Mesenchymal stem cell (in vitro differentiated cells and primary cell): ENCODE results near the gene PRMT1.

Experiments
- DNase-seq: peaks from one replicate; pipeline ENCODE4 v3.0.0-alpha.2; 2013
- H2AFZ ChIP-seq: one replicate; pipeline ENCODE4 v1.6.1; 2013; ENCODE audit warnings: low read depth, mild to moderate bottlenecking, control low read depth, inconsistent platforms, low read length, moderate library complexity
- H2AK5ac ChIP-seq: 2 replicates; pipeline ENCODE4 v1.6.1; 2013; ENCODE audit warnings: low read length, moderate library complexity, mild to moderate bottlenecking, inconsistent platforms; ENCODE audit not compliant: severe bottlenecking
- H2BK120ac ChIP-seq: one replicate; pipeline ENCODE4 v1.6.1; 2013; ENCODE audit warnings: low read depth, mild to moderate bottlenecking, inconsistent platforms, low read length, moderate library complexity
- H2BK12ac ChIP-seq, 2 experiments: one replicate each; pipeline ENCODE4 v1.6.1; 2013; ENCODE audit warnings: inconsistent platforms in 2 of 2, low read length in 2 of 2, mild to moderate bottlenecking in 2 of 2, moderate library complexity in 2 of 2, control low read depth in 1 of 2
- H2BK15ac ChIP-seq: one replicate; pipeline ENCODE4 v1.6.1; 2013; ENCODE audit warnings: mild to moderate bottlenecking, low read depth, inconsistent platforms; ENCODE audit not compliant: poor library complexity, severe bottlenecking
- H2BK5ac ChIP-seq: 2 replicates; pipeline ENCODE4 v1.6.1; 2013; ENCODE audit warnings: low read depth, mild to moderate bottlenecking, low read length, control low read depth, inconsistent platforms; ENCODE audit not compliant: poor library complexity, severe bottlenecking
- H3K14ac ChIP-seq, 2 experiments: one replicate each; pipeline ENCODE4 v1.6.1; 2013; ENCODE audit warnings: inconsistent platforms in 2 of 2, low read length in 2 of 2, control low read depth in 1 of 2, mild to moderate bottlenecking in 1 of 2, moderate library complexity in 1 of 2
- H3K18ac ChIP-seq, 2 experiments: one replicate each; pipeline ENCODE4 v1.6.1; 2013; ENCODE audit warnings: inconsistent platforms in 2 of 2, low read length in 2 of 2, control low read depth in 1 of 2, low read depth in 1 of 2, mild to moderate bottlenecking in 1 of 2
- H3K23ac ChIP-seq, 2 experiments: one replicate each; pipeline ENCODE4 v1.6.1; 2013; ENCODE audit warnings: inconsistent platforms in 2 of 2, low read length in 2 of 2, mild to moderate bottlenecking in 2 of 2, moderate library complexity in 2 of 2, control low read depth in 1 of 2
- H3K27ac ChIP-seq: 2 replicates; pipeline ENCODE4 v1.5.1; 2013; ENCODE audit warnings: mild to moderate bottlenecking, moderate library complexity, low read length, control low read depth, inconsistent platforms; ENCODE audit not compliant: poor library complexity, severe bottlenecking
- H3K27me3 ChIP-seq, 2 experiments: 2 replicates each; pipeline versions ENCODE4 v1.6.1 to v1.7.0; 2013; ENCODE audit warnings: low read length in 2 of 2, mild to moderate bottlenecking in 2 of 2, moderate library complexity in 2 of 2, control low read depth in 1 of 2, inconsistent platforms in 1 of 2; ENCODE audit not compliant: control insufficient read depth in 1 of 2, insufficient read depth in 1 of 2
- H3K36me3 ChIP-seq, 2 experiments: 2 replicates each; pipeline versions ENCODE4 v1.6.1 to v1.7.0; 2013; ENCODE audit warnings: low read length in 2 of 2, control low read depth in 1 of 2, inconsistent platforms in 1 of 2, low read depth in 1 of 2, mild to moderate bottlenecking in 1 of 2; ENCODE audit not compliant: insufficient read depth in 2 of 2, control insufficient read depth in 1 of 2
- H3K4ac ChIP-seq, 2 experiments: one replicate each; pipeline ENCODE4 v1.6.1; 2013; ENCODE audit warnings: inconsistent platforms in 2 of 2, low read length in 2 of 2, mild to moderate bottlenecking in 2 of 2, moderate library complexity in 2 of 2, control low read depth in 1 of 2, low read depth in 1 of 2
- H3K4me1 ChIP-seq: 2 replicates; pipeline ENCODE4 v1.6.1; 2013; ENCODE audit warnings: low read depth, low read length, control low read depth; ENCODE audit not compliant: control insufficient read depth, insufficient read depth
- H3K4me2 ChIP-seq: 2 replicates; pipeline ENCODE4 v1.6.1; 2013; ENCODE audit warnings: low read length, mild to moderate bottlenecking, inconsistent platforms; ENCODE audit not compliant: poor library complexity, severe bottlenecking
- H3K4me3 ChIP-seq, 2 experiments: 2 replicates each; pipeline versions ENCODE4 v1.5.1 to v1.7.0; 2013; ENCODE audit warnings: low read length in 2 of 2, mild to moderate bottlenecking in 2 of 2, control low read depth in 1 of 2, low read depth in 1 of 2; ENCODE audit not compliant: insufficient read depth in 1 of 2
- H3K79me1 ChIP-seq: replicated peaks from 2 replicates; pipeline ENCODE4 v1.6.1; 2013; ENCODE audit warnings: mild to moderate bottlenecking, control low read depth, low read length, inconsistent platforms; ENCODE audit not compliant: poor library complexity, severe bottlenecking
- H3K9ac ChIP-seq: 2 replicates; pipeline ENCODE4 v1.7.0; 2013; ENCODE audit warnings: mild to moderate bottlenecking, low read length, moderate library complexity
- H3K9me3 ChIP-seq: 2 replicates; pipeline ENCODE4 v1.7.0; 2013; ENCODE audit warnings: mild to moderate bottlenecking, low read length; ENCODE audit not compliant: control insufficient read depth
- H4K8ac ChIP-seq: one replicate; pipeline ENCODE4 v1.6.1; 2013; ENCODE audit warnings: inconsistent platforms, mild to moderate bottlenecking, low read length, moderate library complexity
- H4K91ac ChIP-seq: one replicate; pipeline ENCODE4 v1.6.1; 2013; ENCODE audit warnings: mild to moderate bottlenecking, low read length, inconsistent platforms
- WGBS: methylation state at CpG from one replicate; pipeline ENCODE4 v1.1.7; 2013; ENCODE audit warnings: mixed read lengths; 5-methylcytosine and 5-hydroxymethylcytosine counted together

Gene PRMT1

GRCh38 chr19:49660338-49660961, 16.6 kb upstream of the PRMT1 start:
- Histone ChIP-seq H3K4ac (no peak overlapping the region), H3K27me3 (no peaks in the 10 kb centered on the region)

DNA sequence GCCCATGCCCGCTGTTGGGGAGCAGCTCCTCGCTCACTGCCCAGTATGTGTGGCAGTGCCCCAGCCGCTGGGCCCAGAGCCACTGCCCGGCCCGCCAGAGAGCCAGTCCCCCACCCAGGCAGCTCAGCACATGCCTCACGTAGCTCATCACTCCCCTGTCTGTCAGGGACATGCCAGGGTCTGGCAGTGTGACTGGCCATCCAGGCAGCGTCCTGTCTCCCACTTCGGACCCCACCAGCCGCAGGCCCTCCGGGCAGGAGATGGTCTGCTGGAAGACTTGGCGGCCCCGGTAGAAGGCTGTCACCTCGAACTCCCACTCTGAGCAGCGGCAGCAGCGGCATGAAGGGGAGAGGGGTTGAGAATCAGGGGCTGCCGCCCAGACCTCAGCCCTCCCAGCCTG, 15.1 kb upstream of the PRMT1 start:
- Histone ChIP-seq H3K9me3 (no peaks in the 10 kb centered on the region), H3K4me1 (peaks cover 18% of the 10 kb centered on the region), H2BK120ac (no peak overlapping the region), H3K4me3 (no peak overlapping the region), H3K27ac (no peak overlapping the region), H2BK15ac (no peak overlapping the region), H3K23ac (no peak overlapping the region), H3K4me2 (no peak overlapping the region), H2BK5ac (no peak overlapping the region), H3K27me3 (no peaks in the 10 kb centered on the region), H2BK12ac (no peak overlapping the region), H3K14ac (no peak overlapping the region), H3K9ac (no peak overlapping the region), H4K91ac (no peak overlapping the region), H4K8ac (no peak overlapping the region), H3K36me3 (peaks cover 58 to 64% of the 10 kb centered on the region in 2 experiments), H3K4ac (no peak overlapping the region), H3K79me1 (peaks cover 52% of the 10 kb centered on the region), H3K18ac (no peak overlapping the region), H2AFZ (no peak overlapping the region), H2AK5ac (no peak overlapping the region)
- 88% methylated on average over 13 of the region's 16 CpGs for WGBS
- DNase-seq: no peak

More at GRCh38 chr19:49660338-49660961, 16.6 kb upstream of the PRMT1 start:
- Histone ChIP-seq H2BK120ac (no peak overlapping the region), H3K36me3 (peaks cover 73 to 80% of the 10 kb centered on the region in 2 experiments), H3K79me1 (peaks cover 53% of the 10 kb centered on the region), H2BK5ac (no peak overlapping the region), H4K8ac (no peak overlapping the region), H3K23ac (no peak overlapping the region), H2AFZ (no peak overlapping the region), H4K91ac (no peak overlapping the region), H3K9me3 (no peaks in the 10 kb centered on the region), H3K18ac (no peak overlapping the region), H3K27ac (no peak overlapping the region), H3K14ac (no peak overlapping the region), H2BK15ac (no peak overlapping the region), H2AK5ac (no peak overlapping the region), H3K4me3 (no peak overlapping the region), H3K4me2 (no peak overlapping the region), H3K4me1 (peaks cover 13% of the 10 kb centered on the region), H2BK12ac (no peak overlapping the region), H3K9ac (no peak overlapping the region)
- 96% methylated on average over 15 of the region's 15 CpGs for WGBS
- no peak for DNase-seq

DNA sequence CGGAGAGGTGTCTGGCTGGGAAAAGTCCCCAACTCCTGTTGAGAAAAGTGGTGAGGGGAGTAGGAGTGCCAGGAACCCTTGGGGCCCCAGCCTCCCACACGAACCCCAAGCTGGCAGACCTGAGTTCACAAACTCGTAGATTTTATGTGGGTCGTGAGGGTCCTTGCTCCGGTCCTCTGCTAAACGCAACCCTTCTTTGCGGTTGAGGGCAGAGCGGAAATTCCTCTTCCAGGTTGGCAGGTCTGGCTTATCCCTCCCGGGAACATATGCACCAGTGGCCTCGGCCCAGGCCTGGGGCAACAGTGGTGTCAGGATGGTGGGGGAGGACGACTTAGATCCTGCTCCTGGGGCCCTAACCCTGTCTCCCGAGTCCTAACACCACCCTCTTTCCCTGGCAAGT, 13.8 kb upstream of the PRMT1 start:
- Histone ChIP-seq H4K91ac (no peak overlapping the region), H3K23ac (no peak overlapping the region), H3K9ac (no peak overlapping the region), H3K4me3 (no peak overlapping the region), H3K36me3 (peaks cover 50 to 56% of the 10 kb centered on the region in 2 experiments), H3K4me1 (peaks cover 18% of the 10 kb centered on the region), H4K8ac (no peak overlapping the region), H2BK15ac (peak overlapping the region; percentile 68), H3K79me1 (peaks cover 50% of the 10 kb centered on the region), H3K18ac (no peak overlapping the region), H3K27ac (no peak overlapping the region), H3K4ac (no peak overlapping the region), H3K27me3 (no peaks in the 10 kb centered on the region), H2AK5ac (peak overlapping the region; percentile 63), H2BK5ac (no peak overlapping the region), H2AFZ (no peak overlapping the region), H3K9me3 (no peaks in the 10 kb centered on the region), H2BK12ac (no peak overlapping the region), H3K4me2 (no peak overlapping the region), H2BK120ac (no peak overlapping the region), H3K14ac (no peak overlapping the region)
- DNase-seq: no peak
- WGBS: 96% methylated on average over 12 of the region's 12 CpGs

DNA sequence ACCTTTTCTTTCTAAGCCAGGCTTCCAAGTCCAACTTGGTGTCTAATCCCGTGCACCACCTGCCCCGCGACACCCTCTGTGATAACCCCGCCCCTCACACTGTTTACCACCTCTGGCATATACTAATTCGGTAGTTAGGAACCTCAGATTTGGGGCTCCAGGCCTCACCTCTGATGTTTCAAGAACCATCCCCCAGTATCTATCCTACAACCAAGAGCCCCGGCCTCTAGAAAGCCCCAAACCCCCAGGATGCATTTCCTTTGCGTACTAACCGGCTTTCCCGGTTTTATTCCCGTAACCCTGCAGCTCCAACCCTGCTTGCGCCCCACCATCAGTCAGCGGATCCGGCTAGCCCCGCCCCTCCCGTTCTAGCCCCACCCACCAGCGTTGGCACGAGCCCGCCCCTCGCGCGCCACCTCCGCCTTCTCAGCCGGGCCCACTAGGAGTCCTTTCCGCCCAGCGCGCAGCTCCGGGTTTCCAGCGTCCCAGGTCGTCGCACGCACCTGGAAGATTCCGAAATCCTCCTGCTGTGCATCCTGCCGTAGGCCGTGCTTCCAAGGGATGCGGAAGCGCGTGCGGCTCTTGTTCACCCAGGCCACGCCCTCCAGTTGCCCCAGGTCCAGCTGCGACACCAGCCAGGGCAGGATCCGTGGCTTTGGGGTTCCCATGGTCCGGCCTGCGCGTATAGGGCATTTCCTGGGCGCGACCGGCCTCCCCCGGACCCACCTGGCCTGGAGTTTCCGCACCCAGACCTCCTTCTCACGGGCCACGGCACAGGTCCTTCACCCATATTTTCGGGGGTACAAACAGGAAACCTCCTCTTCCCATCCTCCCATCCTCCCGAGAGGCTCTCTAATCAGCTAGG, 12.7 kb upstream of the PRMT1 start:
- Histone ChIP-seq H4K91ac (no peak overlapping the region), H2BK12ac (peak overlapping the region in 1 of 2 experiments; percentile 21), H3K27me3 (no peaks in the 10 kb centered on the region), H3K9me3 (no peaks in the 10 kb centered on the region), H3K36me3 (peaks cover 45 to 50% of the 10 kb centered on the region in 2 experiments), H3K4me2 (peak overlapping the region; percentile 89), H2AFZ (peak overlapping the region; percentile 64), H2BK15ac (peak overlapping the region; percentile 9), H3K79me1 (peaks cover 46% of the 10 kb centered on the region), H2AK5ac (no peak overlapping the region), H3K9ac (peak overlapping the region; percentile 93), H4K8ac (peak overlapping the region; percentile 9), H3K4me3 (peak overlapping the region; percentile 67 to 97), H3K4me1 (peaks cover 18% of the 10 kb centered on the region), H2BK120ac (no peak overlapping the region), H3K14ac (peak overlapping the region in 1 of 2 experiments; percentile 95), H3K23ac (peak overlapping the region in 1 of 2 experiments; percentile 53), H3K18ac (peak overlapping the region; percentile 64 to 97), H2BK5ac (no peak overlapping the region), H3K4ac (peak overlapping the region in 1 of 2 experiments; percentile 83), H3K27ac (peak overlapping the region; percentile 97)
- DNase-seq: peak; percentile 88
- under 1% methylated on average over 53 of the region's 53 CpGs for WGBS
